Neural cell (in vitro differentiated cells): ENCODE results near the gene ADGRG3.

Experiments used
- CTCF ChIP-seq: fragments of 450-650 bp; IDR thresholded peaks from 2 replicates; pipeline ENCODE4 v1.5.1; 2014; ENCODE audit warnings: antibody characterized with exemption, mild to moderate bottlenecking, moderate library complexity; ENCODE audit not compliant: poor library complexity, severe bottlenecking
- EZH2 ChIP-seq: fragments of 200-600, 300-800 bp; shearing (Covaris generic), sonication (generic); IDR thresholded peaks from 2 replicates; pipeline ENCODE4 v1.6.1; 2014; ENCODE audit warnings: antibody characterized with exemption, low read length, borderline replicate concordance, mild to moderate bottlenecking; ENCODE audit not compliant: insufficient read depth, poor library complexity, severe bottlenecking
- POLR2AphosphoS5 ChIP-seq: IDR thresholded peaks from 2 replicates; pipeline ENCODE4 v1.6.1; 2012
- RAD21 ChIP-seq: fragments of 450-650 bp; conservative IDR thresholded peaks from 2 replicates; pipeline ENCODE4 v1.6.1; 2014; ENCODE audit warnings: antibody characterized with exemption, mild to moderate bottlenecking, moderate library complexity

- TF ChIP-seq POLR2AphosphoS5 (no peak), EZH2 (no peak), CTCF (no peak), RAD21 (no peak)
Observed at GRCh38 chr16:57628008-57628781, 39.9 kb upstream of the ADGRG3 start, which contains the start of gene ADGRG1.
